Activated CD4-positive, alpha-beta T cell treated with anti-CD3 and anti-CD28 coated beads, Interleukin-2, Interleukin-6, amounts not matched to agents 100 ng/mL and 50 ng/mL, durations not matched to agents 16 hours and 8 hours (primary cell): ENCODE results near the gene WFIKKN1.

Experiments used
- DNase-seq: peaks from one replicate; pipeline ENCODE4 v3.0.0-alpha.2; 2020

The WFIKKN1 gene

GRCh38 chr16:630815-631405 is at the start of gene WFIKKN1:
Gene WFIKKN1 (plus strand): TSS chr16:630985. CDS start chr16:631254, 269 bp downstream.
- no peak for DNase-seq

- no peak for DNase-seq
Measured at GRCh38 chr16:582218-582613, 48.6 kb upstream of the WFIKKN1 start.

- no peak for DNase-seq
Measured at GRCh38 chr16:582614-583331, 48.0 kb upstream of the WFIKKN1 start.

- DNase-seq: no peak
Measured at GRCh38 chr16:583470-583814, 47.3 kb upstream of the WFIKKN1 start.

- DNase-seq: no peak
Measured at GRCh38 chr16:583815-584591, 46.8 kb upstream of the WFIKKN1 start.

- no peak for DNase-seq
Measured at GRCh38 chr16:585351-585750, 45.4 kb upstream of the WFIKKN1 start.

- no peak for DNase-seq
Measured at GRCh38 chr16:586047-586644, 44.6 kb upstream of the WFIKKN1 start.

GRCh38 chr16:586645-587590 is 43.9 kb upstream of the WFIKKN1 start:
- no peak for DNase-seq

- peak; percentile 66 for DNase-seq
Measured at GRCh38 chr16:588639-588888, 42.2 kb upstream of the WFIKKN1 start.

- DNase-seq: peak; percentile 98
Measured at GRCh38 chr16:588889-589657, 41.7 kb upstream of the WFIKKN1 start.

GRCh38 chr16:589658-590187 is 41.1 kb upstream of the WFIKKN1 start, which contains the start of gene RAB40C:
Gene RAB40C (plus strand): TSS chr16:590066. CDS start chr16:590292, 226 bp downstream.
- peak; percentile 99 for DNase-seq

- no peak for DNase-seq
Measured at GRCh38 chr16:590188-590814, 40.5 kb upstream of the WFIKKN1 start.

GRCh38 chr16:590815-591200 is 40.0 kb upstream of the WFIKKN1 start:
- DNase-seq: no peak

- DNase-seq: no peak
Measured at GRCh38 chr16:591231-591630, 39.6 kb upstream of the WFIKKN1 start.

GRCh38 chr16:591892-592517 is 38.8 kb upstream of the WFIKKN1 start:
- no peak for DNase-seq

- DNase-seq: no peak
Measured at GRCh38 chr16:592518-593306, 38.1 kb upstream of the WFIKKN1 start.

- DNase-seq: no peak
Measured at GRCh38 chr16:593406-593805, 37.4 kb upstream of the WFIKKN1 start.

- DNase-seq: no peak
Measured at GRCh38 chr16:593807-594206, 37.0 kb upstream of the WFIKKN1 start.

GRCh38 chr16:595094-595528 is 35.7 kb upstream of the WFIKKN1 start:
- DNase-seq: no peak
